SK-N-MC (cell line): ENCODE data around the gene CCDC57.

ENCODE experiments used
- EZH2 ChIP-seq: fragments of 200-600 bp; sonication (generic); IDR thresholded peaks from one replicate; pipeline ENCODE4 v1.6.1; 2017; ENCODE audit warnings: antibody characterized with exemption
- POLR2AphosphoS5 ChIP-seq: IDR thresholded peaks from 2 replicates; pipeline ENCODE4 v1.6.1; 2012; ENCODE audit warnings: mild to moderate bottlenecking, low read depth, low read length, borderline replicate concordance

GRCh38 chr17:82054351-82055022 is 158.2 kb downstream of the CCDC57 start:
- TF ChIP-seq EZH2 (no peak), POLR2AphosphoS5 (no peak)
